Measurements from ENCODE around the gene NLGN4Y. TPM values are rescaled to one million over a fixed set of nuclear protein-coding genes. Genes with fewer than 3 reads are reported as not detected.

NLGN4Y gene
- total RNA-seq, 1 experiment from 2014 or later: not detected

DNA sequence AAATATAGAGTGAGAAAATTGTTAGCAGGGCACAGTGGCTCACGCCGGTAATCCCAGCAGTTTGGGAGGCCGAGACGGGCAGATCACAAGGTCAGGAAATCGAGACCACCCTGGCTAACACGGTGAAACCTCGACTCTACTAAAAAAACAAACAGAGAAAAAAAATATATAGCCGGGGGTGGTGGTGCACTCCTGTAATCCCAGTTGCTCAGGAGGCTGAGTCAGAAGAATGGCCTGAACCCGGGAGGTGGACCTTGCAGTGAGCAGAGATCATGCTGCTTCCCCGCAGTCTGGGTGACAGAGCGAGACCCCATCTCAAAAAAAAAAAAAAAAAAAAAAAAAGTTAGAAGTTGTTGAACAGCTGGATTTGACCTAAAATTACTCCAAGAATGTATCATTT lies 269.3 kb downstream of the NLGN4Y start:
- intact Hi-C loops (cut with micrococcal nuclease; ENCODE audit: unreplicated experiment): no loop called here
- no peaks in the 10 kb centered on the region for H3K4me1 ChIP-seq (replicated peaks; ENCODE audit: insufficient read depth)
- DNase-seq: no peak
- no peak overlapping the region for H3K27ac ChIP-seq
- TF ChIP-seq EZH2 (IDR thresholded peaks at IDR 0.05; ENCODE audit: low read depth): no peak
- TF ChIP-seq, protein P1, sequence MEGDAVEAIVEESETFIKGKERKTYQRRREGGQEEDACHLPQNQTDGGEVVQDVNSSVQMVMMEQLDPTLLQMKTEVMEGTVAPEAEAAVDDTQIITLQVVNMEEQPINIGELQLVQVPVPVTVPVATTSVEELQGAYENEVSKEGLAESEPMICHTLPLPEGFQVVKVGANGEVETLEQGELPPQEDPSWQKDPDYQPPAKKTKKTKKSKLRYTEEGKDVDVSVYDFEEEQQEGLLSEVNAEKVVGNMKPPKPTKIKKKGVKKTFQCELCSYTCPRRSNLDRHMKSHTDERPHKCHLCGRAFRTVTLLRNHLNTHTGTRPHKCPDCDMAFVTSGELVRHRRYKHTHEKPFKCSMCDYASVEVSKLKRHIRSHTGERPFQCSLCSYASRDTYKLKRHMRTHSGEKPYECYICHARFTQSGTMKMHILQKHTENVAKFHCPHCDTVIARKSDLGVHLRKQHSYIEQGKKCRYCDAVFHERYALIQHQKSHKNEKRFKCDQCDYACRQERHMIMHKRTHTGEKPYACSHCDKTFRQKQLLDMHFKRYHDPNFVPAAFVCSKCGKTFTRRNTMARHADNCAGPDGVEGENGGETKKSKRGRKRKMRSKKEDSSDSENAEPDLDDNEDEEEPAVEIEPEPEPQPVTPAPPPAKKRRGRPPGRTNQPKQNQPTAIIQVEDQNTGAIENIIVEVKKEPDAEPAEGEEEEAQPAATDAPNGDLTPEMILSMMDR (conservative IDR thresholded peaks at IDR 0.05): no peak
- CTCF ChIA-PET: no interaction called here
- BruUV-seq (replicated peaks): no TSS peak
- no peaks in the 10 kb centered on the region for H3K9me2 ChIP-seq (ENCODE audit: insufficient read depth)
- no peaks in the 10 kb centered on the region for H3K36me3 ChIP-seq (ENCODE audit: low read depth)
- H3K9me3 ChIP-seq (ENCODE audit: insufficient read depth, low read depth): no peaks in the 10 kb centered on the region
- no peaks in the 10 kb centered on the region for H3K27me3 ChIP-seq (ENCODE audit: insufficient read depth, low read depth)
- H4K20me1 ChIP-seq (ENCODE audit: insufficient read depth): no peaks in the 10 kb centered on the region
- H3F3A ChIP-seq (ENCODE audit: insufficient read depth, low read depth): no peaks in the 10 kb centered on the region
- H3K4me2 ChIP-seq: no peak overlapping the region
- H3K79me2 ChIP-seq (ENCODE audit: low read depth): no peaks in the 10 kb centered on the region
- H3K4me3 ChIP-seq: no peak overlapping the region
- H2AFZ ChIP-seq: no peak overlapping the region
- POLR2A ChIA-PET (ENCODE audit: unreplicated experiment): no interaction called here

- no peaks in the 10 kb centered on the region for H3K27me3 ChIP-seq (ENCODE audit: insufficient read depth, low read depth)
- H3K36me3 ChIP-seq (ENCODE audit: low read depth): no peaks in the 10 kb centered on the region
- no peak overlapping the region for H2AFZ ChIP-seq
- no peak for DNase-seq
- no peak overlapping the region for H3K27ac ChIP-seq
- H4K20me1 ChIP-seq (ENCODE audit: insufficient read depth): no peaks in the 10 kb centered on the region
- no peaks in the 10 kb centered on the region for H3K9me2 ChIP-seq (ENCODE audit: insufficient read depth)
- no peaks in the 10 kb centered on the region for H3K9me3 ChIP-seq (ENCODE audit: insufficient read depth, low read depth)
- POLR2A ChIA-PET (ENCODE audit: unreplicated experiment): no interaction called here
- no peak for TF ChIP-seq EZH2 (IDR thresholded peaks at IDR 0.05; ENCODE audit: low read depth)
- TF ChIP-seq, protein P1 (conservative IDR thresholded peaks at IDR 0.05): no peak
- CTCF ChIA-PET: no interaction called here
- intact Hi-C loops (cut with micrococcal nuclease; ENCODE audit: unreplicated experiment): no loop called here
- no peak overlapping the region for H3K4me3 ChIP-seq
- no peak overlapping the region for H3K4me2 ChIP-seq
- H3K79me2 ChIP-seq (ENCODE audit: low read depth): no peaks in the 10 kb centered on the region
- no peaks in the 10 kb centered on the region for H3K4me1 ChIP-seq (replicated peaks; ENCODE audit: insufficient read depth)
- H3F3A ChIP-seq (ENCODE audit: insufficient read depth, low read depth): no peaks in the 10 kb centered on the region
- BruUV-seq (replicated peaks): no TSS peak
These were observed 273.7 kb downstream of the NLGN4Y start for GRCh38 chrY:14798010-14798409.

- no TSS peak for BruUV-seq (replicated peaks)
- POLR2A ChIA-PET (ENCODE audit: unreplicated experiment): no interaction called here
- Histone ChIP-seq H3K36me3 (ENCODE audit: low read depth) (no peaks in the 10 kb centered on the region), H3K79me2 (ENCODE audit: low read depth) (no peaks in the 10 kb centered on the region), H3K4me1 (replicated peaks; ENCODE audit: insufficient read depth) (no peaks in the 10 kb centered on the region), H3K4me2 (no peak overlapping the region), H3K9me3 (ENCODE audit: insufficient read depth, low read depth) (no peaks in the 10 kb centered on the region), H3K9me2 (ENCODE audit: insufficient read depth) (no peaks in the 10 kb centered on the region), H3F3A (ENCODE audit: insufficient read depth, low read depth) (no peaks in the 10 kb centered on the region), H3K27ac (no peak overlapping the region), H3K27me3 (ENCODE audit: insufficient read depth, low read depth) (no peaks in the 10 kb centered on the region), H3K4me3 (no peak overlapping the region), H2AFZ (no peak overlapping the region), H4K20me1 (ENCODE audit: insufficient read depth) (no peaks in the 10 kb centered on the region)
- CTCF ChIA-PET: no interaction called here
- intact Hi-C loops (cut with micrococcal nuclease; ENCODE audit: unreplicated experiment): no loop called here
- no peak for DNase-seq
- TF ChIP-seq, protein P1 (conservative IDR thresholded peaks at IDR 0.05): no peak
- no peak for TF ChIP-seq EZH2 (IDR thresholded peaks at IDR 0.05; ENCODE audit: low read depth)
These were observed 276.8 kb downstream of the NLGN4Y start for GRCh38 chrY:14801096-14801495.

All from PC-9 (cell line).